HG03039 (cell line): ENCODE results near the gene CHDH.

Experiments
- ATAC-seq: cut with Tn5 transposase; IDR thresholded peaks from one replicate; pipeline ENCODE4 v1.9.1; 2021; ENCODE audit warnings: mild to moderate bottlenecking, moderate library complexity; ENCODE audit not compliant: unreplicated experiment

The CHDH gene

GRCh38 chr3:53846134-53846850 is at the start of gene CHDH, which contains the start of gene IL17RB:
Gene CHDH (minus strand): TSS chr3:53846419. CDS start chr3:53824008, 22,411 bp downstream.
Gene IL17RB (plus strand): TSS chr3:53846568. CDS start chr3:53846589, 21 bp downstream.
- ATAC-seq = peak; percentile 41

- no peak for ATAC-seq
These were observed 46.0 kb upstream of the CHDH start for GRCh38 chr3:53892286-53892637.

GRCh38 chr3:53891497-53892285 is 45.5 kb upstream of the CHDH start, which contains the start of gene SELENOK:
Gene SELENOK (minus strand): TSS chr3:53891859.
- ATAC-seq = peak; percentile 96

- ATAC-seq = no peak
These were observed 44.7 kb upstream of the CHDH start for GRCh38 chr3:53890726-53891475.

- ATAC-seq = no peak
These were observed 42.0 kb upstream of the CHDH start for GRCh38 chr3:53888232-53888631.

- no peak for ATAC-seq
These were observed 41.2 kb upstream of the CHDH start for GRCh38 chr3:53887446-53887845.

- peak; percentile 37 for ATAC-seq
These were observed 39.0 kb upstream of the CHDH start for GRCh38 chr3:53885239-53885638.

- no peak for ATAC-seq
These were observed 38.4 kb upstream of the CHDH start for GRCh38 chr3:53884623-53885022.

- no peak for ATAC-seq
These were observed 36.8 kb upstream of the CHDH start for GRCh38 chr3:53883008-53883407.

- peak; percentile 82 for ATAC-seq
These were observed 35.7 kb upstream of the CHDH start, which contains the start of gene ACTR8 for GRCh38 chr3:53881691-53882593. Gene ACTR8 (minus strand): TSS chr3:53882152. CDS start chr3:53882101, 51 bp downstream.

GRCh38 chr3:53880396-53881345 is 34.5 kb upstream of the CHDH start:
- no peak for ATAC-seq

- ATAC-seq = no peak
These were observed 19.7 kb upstream of the CHDH start for GRCh38 chr3:53865732-53866499.

GRCh38 chr3:53863145-53863544 is 16.9 kb upstream of the CHDH start:
- no peak for ATAC-seq

- no peak for ATAC-seq
These were observed 16.0 kb upstream of the CHDH start for GRCh38 chr3:53862241-53862640.

- no peak for ATAC-seq
These were observed 14.0 kb upstream of the CHDH start for GRCh38 chr3:53860196-53860595.

GRCh38 chr3:53859178-53859577 is 13.0 kb upstream of the CHDH start:
- no peak for ATAC-seq

GRCh38 chr3:53858096-53858741 is 12.0 kb upstream of the CHDH start:
- ATAC-seq = no peak

- ATAC-seq = no peak
These were observed 10.7 kb upstream of the CHDH start for GRCh38 chr3:53856964-53857363.
